A673 (cell line): ENCODE results near the gene DHRS12. TPM values are rescaled to one million over a fixed set of nuclear protein-coding genes. Genes with fewer than 3 reads are reported as not detected.

Source experiments
- BruUV-seq: library from RNA; stranded (reverse); fragments of 400-500 nt; replicated peaks from 2 replicates; lab custom pipeline; 2021; lab: Mats Ljungman, UMichigan
- CTCF ChIA-PET: fragments of 300-600 bp; sonication (Branson Sonifier 250); formaldehyde crosslinking; loops from one replicate; lab custom pipeline; 2022; ENCODE audit warnings: antibody characterized with exemption; lab: Charles Lee
- POLR2A ChIA-PET: fragments of 300-600 bp; sonication (Branson Sonifier 250); formaldehyde crosslinking; loops from one replicate; lab custom pipeline; 2022; ENCODE audit warnings: antibody characterized with exemption; ENCODE audit not compliant: low non-redundant PET; lab: Charles Lee
- DNase-seq: peaks from one replicate; pipeline ENCODE4 v3.0.0-alpha.2; 2015; ENCODE audit warnings: low spot score
- H3K27ac ChIP-seq: fragments of 200-600 bp; sonication (generic); 2 replicates; pipeline ENCODE4 v1.5.1; 2016; ENCODE audit warnings: mixed run types, low read depth, mild to moderate bottlenecking, mixed read lengths, antibody characterized with exemption, low read length; ENCODE audit not compliant: poor library complexity, severe bottlenecking
- H3K27me3 ChIP-seq: fragments of 200-600 bp; sonication (generic); replicated peaks from 2 replicates; pipeline ENCODE4 v1.6.1; 2017; ENCODE audit warnings: mixed run types, low read depth, mild to moderate bottlenecking, mixed read lengths, antibody characterized with exemption, low read length; ENCODE audit not compliant: insufficient read depth, poor library complexity
- H3K36me3 ChIP-seq: fragments of 200-600 bp; sonication (generic); 2 replicates; pipeline ENCODE4 v1.6.1; 2016; ENCODE audit warnings: mixed run types, mild to moderate bottlenecking, mixed read lengths, antibody characterized with exemption, low read length; ENCODE audit not compliant: insufficient read depth, poor library complexity, severe bottlenecking
- H3K4me1 ChIP-seq: fragments of 200-600 bp; sonication (generic); 2 replicates; pipeline ENCODE4 v1.6.1; 2017; ENCODE audit warnings: mixed run types, mild to moderate bottlenecking, mixed read lengths, antibody characterized with exemption, low read length; ENCODE audit not compliant: insufficient read depth, poor library complexity, severe bottlenecking
- H3K4me3 ChIP-seq: fragments of 200-600 bp; sonication (generic); 2 replicates; pipeline ENCODE4 v1.5.1; 2016; ENCODE audit warnings: low read depth, mixed run types, mild to moderate bottlenecking, mixed read lengths, low read length; ENCODE audit not compliant: poor library complexity, severe bottlenecking
- H3K9me3 ChIP-seq: fragments of 200-600 bp; sonication (generic); 2 replicates; pipeline ENCODE4 v1.6.1; 2016; ENCODE audit warnings: mixed run types, low read depth, mild to moderate bottlenecking, mixed read lengths, antibody characterized with exemption, low read length; ENCODE audit not compliant: poor library complexity, severe bottlenecking
- EZH2 ChIP-seq: fragments of 200-600 bp; sonication (generic); IDR thresholded peaks from 2 replicates; pipeline ENCODE4 v1.6.1; 2017; ENCODE audit warnings: borderline replicate concordance, low read depth, mild to moderate bottlenecking, mixed read lengths, antibody characterized with exemption, low read length; ENCODE audit not compliant: poor library complexity, severe bottlenecking
- intact Hi-C: fragments of 100-400 bp; cut with micrococcal nuclease; formaldehyde crosslinking; loops from one replicate; pipeline ENCODE4 v1.10.0; 2022; ENCODE audit not compliant: unreplicated experiment
- total RNA-seq: library from RNA; stranded (reverse); gene quantifications from 2 replicates; pipeline ENCODE4 v1.2.3, GENCODE V29; 2021
- TF ChIP-seq, protein P1 (sequence below): fragments of 300-800, 200-600 bp; sonication (generic); conservative IDR thresholded peaks from 2 replicates; pipeline ENCODE4 v1.5.1; 2017; ENCODE audit warnings: low read depth, mild to moderate bottlenecking, antibody characterized with exemption, low read length, moderate library complexity, mixed read lengths

Gene DHRS12
- total RNA-seq, 1 experiment from 2014 or later = 2.8 TPM

DNA sequence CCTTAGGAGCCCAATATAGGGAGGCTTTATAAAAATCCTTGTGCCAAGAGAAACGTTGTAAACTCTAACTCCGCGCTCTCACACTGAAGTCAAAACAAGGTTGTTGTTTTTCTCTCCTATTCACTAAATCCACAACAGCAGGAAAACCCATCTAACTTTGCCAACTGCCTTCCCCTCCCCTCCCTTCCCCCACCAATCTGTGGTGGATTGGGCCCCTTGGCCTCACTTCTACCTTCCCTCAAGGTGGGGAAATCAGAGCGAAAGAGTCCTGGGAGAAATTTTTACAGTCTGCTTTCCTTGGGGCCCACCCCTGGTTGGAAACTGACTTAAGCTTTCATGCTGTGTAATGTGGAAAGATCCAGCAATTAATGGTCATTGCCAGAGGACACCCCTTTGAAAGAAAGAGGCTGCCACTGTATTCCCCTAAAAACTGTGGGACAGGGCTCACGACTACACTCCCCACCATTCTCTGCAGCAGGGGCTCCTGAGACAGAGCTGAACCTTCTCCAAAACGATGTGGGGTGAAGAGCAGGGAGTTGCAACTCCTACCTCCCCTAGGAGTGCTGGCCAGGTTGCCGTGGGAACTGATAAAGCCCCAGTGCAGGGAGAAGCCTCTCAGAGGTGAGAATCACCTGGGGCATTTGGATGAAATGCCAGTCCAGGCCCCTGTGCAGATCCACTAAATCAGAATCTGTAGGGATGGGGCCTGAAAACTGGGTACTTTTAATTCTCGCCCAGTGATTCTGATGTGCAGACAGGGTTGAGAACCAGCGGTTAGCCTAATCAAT is 1.1 kb downstream of the DHRS12 start:
- ChIA-PET POLR2A (no interaction called here), CTCF (interaction anchor here (0.7 kb wide), 1 partner anchor 648 kb away, joined by 9 read pairs; no protein-coding TSS in a partner anchor)

DNA sequence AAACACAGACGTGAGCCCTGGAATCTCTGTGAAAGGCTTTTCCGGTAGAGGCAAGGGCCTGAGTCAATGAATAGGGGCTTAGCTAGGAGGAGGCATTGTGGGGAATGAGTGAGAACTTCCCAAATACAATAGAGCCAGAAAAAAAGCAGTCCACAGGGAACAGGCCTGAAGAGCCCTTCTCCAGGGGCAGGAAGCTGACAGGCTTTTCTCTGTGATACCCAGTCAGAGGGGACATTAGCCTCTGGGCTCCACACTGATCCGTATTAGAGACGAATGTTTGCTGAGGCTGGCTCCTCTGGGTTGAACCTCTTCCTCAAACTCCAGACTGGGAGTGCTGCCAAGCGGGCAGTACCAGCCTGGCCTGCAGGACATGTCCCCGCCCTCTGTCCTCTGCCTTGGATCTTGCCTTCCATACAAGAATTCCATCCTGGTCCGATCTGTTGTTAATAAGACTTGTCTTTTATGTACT is 2.3 kb downstream of the DHRS12 start:
- no peaks in the 10 kb centered on the region for H3K9me3 ChIP-seq
- TF ChIP-seq, protein P1, sequence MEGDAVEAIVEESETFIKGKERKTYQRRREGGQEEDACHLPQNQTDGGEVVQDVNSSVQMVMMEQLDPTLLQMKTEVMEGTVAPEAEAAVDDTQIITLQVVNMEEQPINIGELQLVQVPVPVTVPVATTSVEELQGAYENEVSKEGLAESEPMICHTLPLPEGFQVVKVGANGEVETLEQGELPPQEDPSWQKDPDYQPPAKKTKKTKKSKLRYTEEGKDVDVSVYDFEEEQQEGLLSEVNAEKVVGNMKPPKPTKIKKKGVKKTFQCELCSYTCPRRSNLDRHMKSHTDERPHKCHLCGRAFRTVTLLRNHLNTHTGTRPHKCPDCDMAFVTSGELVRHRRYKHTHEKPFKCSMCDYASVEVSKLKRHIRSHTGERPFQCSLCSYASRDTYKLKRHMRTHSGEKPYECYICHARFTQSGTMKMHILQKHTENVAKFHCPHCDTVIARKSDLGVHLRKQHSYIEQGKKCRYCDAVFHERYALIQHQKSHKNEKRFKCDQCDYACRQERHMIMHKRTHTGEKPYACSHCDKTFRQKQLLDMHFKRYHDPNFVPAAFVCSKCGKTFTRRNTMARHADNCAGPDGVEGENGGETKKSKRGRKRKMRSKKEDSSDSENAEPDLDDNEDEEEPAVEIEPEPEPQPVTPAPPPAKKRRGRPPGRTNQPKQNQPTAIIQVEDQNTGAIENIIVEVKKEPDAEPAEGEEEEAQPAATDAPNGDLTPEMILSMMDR = no peak
- TF ChIP-seq EZH2 = no peak
- intact Hi-C loops = loop anchor here (10.0 kb wide), 1 partner anchor 657 kb away; no protein-coding TSS in a partner anchor
- H3K4me1 ChIP-seq = peaks cover 27% of the 10 kb centered on the region
- H3K27me3 ChIP-seq = no peaks in the 10 kb centered on the region
- H3K27ac ChIP-seq = peak overlapping the region; percentile 11
- CTCF ChIA-PET = no interaction called here
- POLR2A ChIA-PET = no interaction called here
- no peak overlapping the region for H3K4me3 ChIP-seq
- no peaks in the 10 kb centered on the region for H3K36me3 ChIP-seq
- no TSS peak for BruUV-seq
- DNase-seq = peak; percentile 51

More for the DNA sequence above, 1.1 kb downstream of the DHRS12 start:
- BruUV-seq = TSS peak; percentile 81
- Histone ChIP-seq H3K4me3 (peak overlapping the region; percentile 69), H3K36me3 (no peaks in the 10 kb centered on the region), H3K9me3 (no peaks in the 10 kb centered on the region), H3K4me1 (peaks cover 27% of the 10 kb centered on the region), H3K27me3 (no peaks in the 10 kb centered on the region), H3K27ac (peak overlapping the region; percentile 96)
- intact Hi-C loops = loop anchor here (1.0 to 10.0 kb wide), 2 partner anchors 16 to 658 kb away; no protein-coding TSS in a partner anchor
- no peak for DNase-seq
- no peak for TF ChIP-seq EZH2
- TF ChIP-seq, protein P1 = no peak

DNA sequence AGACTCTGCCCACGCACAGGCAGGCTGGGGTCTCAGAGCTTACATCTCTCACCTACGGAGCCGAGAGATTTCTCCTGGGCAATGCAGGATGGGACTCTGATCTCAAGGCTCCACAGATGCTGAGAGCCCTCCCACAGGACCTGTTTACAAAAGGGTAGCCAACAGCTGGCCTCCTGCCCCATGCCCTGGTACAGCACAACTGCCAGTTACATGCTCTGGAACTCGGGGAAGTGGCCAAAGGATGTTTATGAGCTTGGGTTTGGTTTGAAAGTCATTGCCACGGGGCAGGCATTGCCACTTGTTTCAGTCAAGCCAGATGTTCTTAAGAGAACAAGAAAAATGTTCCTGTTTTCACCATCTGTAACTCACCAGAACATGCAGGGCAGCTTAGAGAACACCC is 3.5 kb downstream of the DHRS12 start:
- Histone ChIP-seq H3K4me3 (no peak overlapping the region), H3K4me1 (peaks cover 27% of the 10 kb centered on the region), H3K27me3 (no peaks in the 10 kb centered on the region), H3K9me3 (no peaks in the 10 kb centered on the region), H3K27ac (no peak overlapping the region), H3K36me3 (no peaks in the 10 kb centered on the region)
- TF ChIP-seq, protein P1 = no peak
- TF ChIP-seq EZH2 = no peak
- ChIA-PET POLR2A (no interaction called here), CTCF (interaction anchor here (1.3 kb wide), 1 partner anchor 366 kb away, joined by 4 read pairs; no protein-coding TSS in a partner anchor)
- intact Hi-C loops = loop anchor here (10.0 kb wide), 1 partner anchor 656 kb away; no protein-coding TSS in a partner anchor
- DNase-seq = no peak
- BruUV-seq = no TSS peak
